Neural progenitor cell (in vitro differentiated cells): ENCODE data around the gene RABEP2. TPM values are rescaled to one million over a fixed set of nuclear protein-coding genes. Genes with fewer than 3 reads are reported as not detected.
"Not testable (repeated sequence)": the region's sequence is repeated elsewhere in the genome, so short reads cannot be mapped to it uniquely, and the experiment has no call there.

Source experiments
- DNase-seq: peaks from one replicate; pipeline ENCODE4 v3.0.0-alpha.2; 2016; ENCODE audit warnings: low spot score
- H2AFZ ChIP-seq: fragments of 200-600 bp; sonication (generic); replicated peaks from 2 replicates; pipeline ENCODE4 v1.6.1; 2016; ENCODE audit warnings: antibody characterized with exemption
- H3F3A ChIP-seq: fragments of 200-600 bp; sonication (generic); 2 replicates; pipeline ENCODE4 v1.6.1; 2016; ENCODE audit warnings: antibody characterized with exemption, low read depth
- H3K27ac ChIP-seq: fragments of 200-600 bp; sonication (generic); 2 replicates; pipeline ENCODE4 v1.5.1; 2016; ENCODE audit warnings: mild to moderate bottlenecking
- H3K27me3 ChIP-seq: fragments of 200-600 bp; sonication (generic); 2 replicates; pipeline ENCODE4 v1.6.1; 2016; ENCODE audit warnings: mild to moderate bottlenecking, moderate library complexity
- H3K36me3 ChIP-seq: fragments of 200-600 bp; sonication (generic); 2 replicates; pipeline ENCODE4 v1.5.1; 2016
- H3K4me1 ChIP-seq: fragments of 200-600 bp; sonication (generic); 2 replicates; pipeline ENCODE4 v1.6.1; 2016; ENCODE audit warnings: mixed run types
- H3K4me2 ChIP-seq: fragments of 200-600 bp; sonication (generic); 2 replicates; pipeline ENCODE4 v1.6.1; 2016
- H3K4me3 ChIP-seq: fragments of 200-600 bp; sonication (generic); 2 replicates; pipeline ENCODE4 v1.5.1; 2016
- H3K79me2 ChIP-seq: fragments of 200-600 bp; sonication (generic); 2 replicates; pipeline ENCODE4 v1.6.1; 2016; ENCODE audit warnings: low read depth
- H3K9ac ChIP-seq: fragments of 200-600 bp; sonication (generic); 2 replicates; pipeline ENCODE4 v1.6.1; 2016
- H3K9me3 ChIP-seq: fragments of 200-600 bp; sonication (generic); 2 replicates; pipeline ENCODE4 v1.5.1; 2016; ENCODE audit warnings: low read depth
- H4K20me1 ChIP-seq: fragments of 200-600 bp; sonication (generic); 2 replicates; pipeline ENCODE4 v1.6.1; 2016; ENCODE audit warnings: low read depth
- H3K27ac Mint-ChIP-seq: 3 replicates; pipeline ENCODE4 v1.8.0; 2021; ENCODE audit warnings: mixed read lengths
- H3K27me3 Mint-ChIP-seq: 2 replicates; pipeline ENCODE4 v1.8.0; 2022; ENCODE audit warnings: low read depth, mild to moderate bottlenecking, inconsistent platforms, moderate library complexity, mixed read lengths; ENCODE audit not compliant: insufficient read depth
- H3K36me3 Mint-ChIP-seq: 3 replicates; pipeline ENCODE4 v1.8.0; 2021; ENCODE audit warnings: mixed read lengths
- H3K4me1 Mint-ChIP-seq: 3 replicates; pipeline ENCODE4 v1.8.0; 2021; ENCODE audit warnings: mixed read lengths
- H3K4me3 Mint-ChIP-seq: 3 replicates; pipeline ENCODE4 v1.8.0; 2021; ENCODE audit warnings: mild to moderate bottlenecking, moderate library complexity, mixed read lengths
- H3K9me3 Mint-ChIP-seq: 3 replicates; pipeline ENCODE4 v1.8.0; 2020; ENCODE audit warnings: mixed read lengths
- EZH2 ChIP-seq: fragments of 200-600 bp; sonication (generic); IDR thresholded peaks from 2 replicates; pipeline ENCODE4 v1.6.1; 2017; ENCODE audit warnings: antibody characterized with exemption, mild to moderate bottlenecking, moderate library complexity
- EZH2phosphoT487 ChIP-seq: fragments of 200-600 bp; sonication (generic); IDR thresholded peaks from 2 replicates; pipeline ENCODE4 v1.6.1; 2017; ENCODE audit warnings: antibody characterized with exemption
- total RNA-seq: library from RNA; depleted of rRNA; stranded (reverse); fragments of >200 nt; gene quantifications from 2 replicates; pipeline ENCODE4 v1.2.3, GENCODE V29; 2015; ENCODE audit warnings: low replicate concordance
- TF ChIP-seq, protein P1 (sequence below): fragments of 200-600 bp; sonication (generic); IDR thresholded peaks from 2 replicates; pipeline ENCODE4 v1.5.1; 2017; ENCODE audit warnings: antibody characterized with exemption, mild to moderate bottlenecking

RABEP2 gene, protein sequence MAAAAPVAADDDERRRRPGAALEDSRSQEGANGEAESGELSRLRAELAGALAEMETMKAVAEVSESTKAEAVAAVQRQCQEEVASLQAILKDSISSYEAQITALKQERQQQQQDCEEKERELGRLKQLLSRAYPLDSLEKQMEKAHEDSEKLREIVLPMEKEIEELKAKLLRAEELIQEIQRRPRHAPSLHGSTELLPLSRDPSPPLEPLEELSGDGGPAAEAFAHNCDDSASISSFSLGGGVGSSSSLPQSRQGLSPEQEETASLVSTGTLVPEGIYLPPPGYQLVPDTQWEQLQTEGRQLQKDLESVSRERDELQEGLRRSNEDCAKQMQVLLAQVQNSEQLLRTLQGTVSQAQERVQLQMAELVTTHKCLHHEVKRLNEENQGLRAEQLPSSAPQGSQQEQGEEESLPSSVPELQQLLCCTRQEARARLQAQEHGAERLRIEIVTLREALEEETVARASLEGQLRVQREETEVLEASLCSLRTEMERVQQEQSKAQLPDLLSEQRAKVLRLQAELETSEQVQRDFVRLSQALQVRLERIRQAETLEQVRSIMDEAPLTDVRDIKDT
- total RNA-seq, result 9.1 and 22.0 TPM in 2 replicates

DNA sequence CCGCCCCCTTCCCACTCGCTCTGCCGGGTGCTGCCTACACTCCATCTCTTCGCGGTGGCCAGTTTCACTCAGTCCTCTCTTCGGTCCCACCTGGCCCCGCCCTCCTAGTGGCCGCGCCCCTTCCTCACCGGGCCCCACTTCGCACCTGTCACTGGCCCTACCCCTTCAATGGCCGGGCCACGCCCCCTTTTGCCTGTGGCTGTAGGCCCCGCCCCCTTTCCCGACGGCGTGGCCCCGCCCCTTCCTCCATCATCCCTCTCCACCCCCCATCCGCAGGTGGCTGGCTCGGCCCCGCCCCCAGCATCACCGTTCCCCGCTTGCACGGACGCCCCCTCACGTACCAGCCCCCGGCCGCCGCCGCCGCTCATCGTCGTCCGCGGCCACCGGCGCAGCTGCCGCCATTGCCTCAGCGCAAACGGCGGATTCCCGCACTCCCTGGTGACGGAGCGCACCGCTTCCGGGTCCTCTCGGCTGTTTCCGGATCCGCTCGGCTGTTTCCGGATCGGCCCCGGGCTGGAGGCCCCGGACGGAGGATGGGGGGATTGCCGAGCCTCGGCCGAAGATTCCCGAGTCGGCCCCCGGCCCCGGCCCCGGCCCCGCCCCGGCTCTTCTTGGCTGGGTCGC is at the start of gene RABEP2:
RABEP2 (minus strand) TSS at position 477 of the 624 bp plus-strand sequence; CDS start at position 402, 75 bp downstream.
- Histone ChIP-seq H3K9ac (peak within 1 kb of the TSS; percentile 69), H3K36me3 (no peaks in the 10 kb centered on the region), H3K9me3 (no peaks in the 10 kb centered on the region), H3K27me3 (no peaks in the 10 kb centered on the region), H3K4me3 (peak within 1 kb of the TSS; percentile 69), H3F3A (peaks cover 32% of the 10 kb centered on the region), H3K4me2 (peak within 1 kb of the TSS; percentile 84), H3K27ac (peak within 1 kb of the TSS; percentile 59), H3K4me1 (no peaks in the 10 kb centered on the region), H2AFZ (peak within 1 kb of the TSS; percentile 92), H3K79me2 (no peaks in the 10 kb centered on the region), H4K20me1 (no peaks in the 10 kb centered on the region)
- TF ChIP-seq EZH2, result no peak
- no peak for TF ChIP-seq EZH2phosphoT487
- TF ChIP-seq, protein P1, sequence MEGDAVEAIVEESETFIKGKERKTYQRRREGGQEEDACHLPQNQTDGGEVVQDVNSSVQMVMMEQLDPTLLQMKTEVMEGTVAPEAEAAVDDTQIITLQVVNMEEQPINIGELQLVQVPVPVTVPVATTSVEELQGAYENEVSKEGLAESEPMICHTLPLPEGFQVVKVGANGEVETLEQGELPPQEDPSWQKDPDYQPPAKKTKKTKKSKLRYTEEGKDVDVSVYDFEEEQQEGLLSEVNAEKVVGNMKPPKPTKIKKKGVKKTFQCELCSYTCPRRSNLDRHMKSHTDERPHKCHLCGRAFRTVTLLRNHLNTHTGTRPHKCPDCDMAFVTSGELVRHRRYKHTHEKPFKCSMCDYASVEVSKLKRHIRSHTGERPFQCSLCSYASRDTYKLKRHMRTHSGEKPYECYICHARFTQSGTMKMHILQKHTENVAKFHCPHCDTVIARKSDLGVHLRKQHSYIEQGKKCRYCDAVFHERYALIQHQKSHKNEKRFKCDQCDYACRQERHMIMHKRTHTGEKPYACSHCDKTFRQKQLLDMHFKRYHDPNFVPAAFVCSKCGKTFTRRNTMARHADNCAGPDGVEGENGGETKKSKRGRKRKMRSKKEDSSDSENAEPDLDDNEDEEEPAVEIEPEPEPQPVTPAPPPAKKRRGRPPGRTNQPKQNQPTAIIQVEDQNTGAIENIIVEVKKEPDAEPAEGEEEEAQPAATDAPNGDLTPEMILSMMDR, result no peak
- Mint-ChIP-seq H3K4me1 (peaks cover 13% of the 10 kb centered on the region), H3K36me3 (no peaks in the 10 kb centered on the region), H3K4me3 (peak within 1 kb of the TSS; percentile 93), H3K9me3 (no peaks in the 10 kb centered on the region), H3K27me3 (peaks cover 4% of the 10 kb centered on the region), H3K27ac (peak within 1 kb of the TSS; percentile 93)
- peak; percentile 96 for DNase-seq

DNA sequence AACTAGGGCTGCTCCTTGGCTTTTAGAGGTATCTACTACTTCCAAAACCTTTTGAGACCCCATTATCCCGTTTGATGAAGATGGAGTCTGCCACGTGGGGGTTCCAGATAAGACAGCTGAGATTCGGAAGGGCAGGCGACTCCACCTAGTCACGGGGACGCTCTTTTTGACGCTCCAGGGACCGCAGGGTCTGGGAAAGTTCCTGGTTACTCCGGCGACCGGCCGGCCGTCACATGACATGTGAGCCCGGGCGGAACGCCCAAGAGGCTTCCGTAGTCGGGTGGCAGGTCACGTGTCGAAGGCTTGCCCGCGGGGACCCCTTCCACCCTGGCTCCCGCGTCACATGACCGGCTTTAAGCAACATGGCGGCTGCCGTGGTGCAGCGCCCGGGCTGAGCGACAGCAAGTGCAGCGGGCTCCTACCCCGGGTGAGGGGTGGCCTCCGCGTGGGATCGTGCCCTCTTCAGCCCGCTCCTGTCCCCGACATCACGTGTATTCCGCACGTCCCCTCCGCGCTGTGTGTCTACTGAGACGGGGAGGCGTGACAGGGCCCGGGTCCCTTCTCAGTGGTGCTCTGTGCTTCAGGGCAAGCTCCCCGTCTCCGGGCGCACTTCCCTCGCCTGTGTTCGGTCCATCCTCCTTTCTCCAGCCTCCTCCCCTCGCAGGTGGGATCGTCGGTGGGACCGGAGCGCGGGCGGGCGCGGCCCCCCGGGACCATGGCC is 49.6 kb upstream of the RABEP2 start, which contains the start of gene SPNS1:
SPNS1 (plus strand) TSS at position 342 of the 721 bp plus-strand sequence; CDS start at position 716, 374 bp downstream.
- peaks cover 2% of the 10 kb centered on the region for H3K27me3 Mint-ChIP-seq
- H3K9me3 Mint-ChIP-seq, result no peaks in the 10 kb centered on the region
- H3K4me2 ChIP-seq, result peak within 1 kb of the TSS; percentile 86
- peaks cover 11% of the 10 kb centered on the region for H3K4me1 Mint-ChIP-seq
- H3K27me3 ChIP-seq, result no peaks in the 10 kb centered on the region
- H3K4me1 ChIP-seq, result peaks cover 5% of the 10 kb centered on the region
- H3K9me3 ChIP-seq, result no peaks in the 10 kb centered on the region
- H4K20me1 ChIP-seq, result no peaks in the 10 kb centered on the region
- H3K36me3 Mint-ChIP-seq, result peaks cover 2% of the 10 kb centered on the region
- peak within 1 kb of the TSS; percentile 87 for H3K27ac Mint-ChIP-seq
- H3K4me3 Mint-ChIP-seq, result peak within 1 kb of the TSS; percentile 95
- no peaks in the 10 kb centered on the region for H3K36me3 ChIP-seq
- H3K4me3 ChIP-seq, result peak within 1 kb of the TSS; percentile 87
- H3K27ac ChIP-seq, result peak within 1 kb of the TSS; percentile 91
- peak within 1 kb of the TSS; percentile 84 for H3K9ac ChIP-seq
- TF ChIP-seq EZH2phosphoT487, result no peak
- no peak for TF ChIP-seq EZH2
- TF ChIP-seq, protein P1, result no peak
- peak; percentile 99 for DNase-seq
- H3K79me2 ChIP-seq, result peaks cover 12% of the 10 kb centered on the region
- H2AFZ ChIP-seq, result peak within 1 kb of the TSS; percentile 92
- H3F3A ChIP-seq, result peaks cover 8% of the 10 kb centered on the region

DNA sequence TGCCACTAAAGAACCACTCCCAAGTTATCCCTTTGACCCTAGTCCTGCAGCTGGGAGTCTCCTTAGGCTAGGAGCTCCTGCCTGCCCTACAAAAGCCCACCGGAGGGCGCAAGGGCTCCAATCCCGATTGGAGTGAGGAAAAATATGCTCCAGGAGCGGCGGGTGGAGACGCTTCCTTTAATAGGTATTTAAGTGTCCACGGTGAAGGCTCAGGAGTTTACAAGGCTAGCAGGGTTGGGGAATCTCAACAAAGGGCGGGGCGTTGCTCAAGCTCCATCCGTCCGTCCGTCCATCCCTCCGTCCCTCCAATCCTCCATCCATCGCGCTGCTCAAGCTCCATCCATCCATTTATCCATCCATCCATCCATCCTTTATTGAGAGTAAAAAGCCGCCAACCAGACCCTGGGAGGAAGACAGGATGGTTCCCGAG is 49.0 kb upstream of the RABEP2 start:
- Histone ChIP-seq H2AFZ (peak overlapping the region; percentile 92), H3K4me2 (peak overlapping the region; percentile 86), H3K9me3 (no peaks in the 10 kb centered on the region), H3K79me2 (peaks cover 12% of the 10 kb centered on the region), H3K27ac (peak overlapping the region; percentile 91), H3K27me3 (no peaks in the 10 kb centered on the region), H3F3A (peaks cover 8% of the 10 kb centered on the region), H3K9ac (peak overlapping the region; percentile 61), H3K4me3 (peak overlapping the region; percentile 87), H3K36me3 (no peaks in the 10 kb centered on the region), H4K20me1 (no peaks in the 10 kb centered on the region), H3K4me1 (peaks cover 5% of the 10 kb centered on the region)
- TF ChIP-seq, protein P1, result peak; percentile 83
- TF ChIP-seq EZH2phosphoT487, result no peak
- H3K27ac Mint-ChIP-seq, result peak overlapping the region; percentile 87
- peaks cover 2% of the 10 kb centered on the region for H3K27me3 Mint-ChIP-seq
- peaks cover 11% of the 10 kb centered on the region for H3K4me1 Mint-ChIP-seq
- peaks cover 2% of the 10 kb centered on the region for H3K36me3 Mint-ChIP-seq
- H3K9me3 Mint-ChIP-seq, result no peaks in the 10 kb centered on the region
- peak overlapping the region; percentile 95 for H3K4me3 Mint-ChIP-seq
- peak; percentile 88 for DNase-seq

DNA sequence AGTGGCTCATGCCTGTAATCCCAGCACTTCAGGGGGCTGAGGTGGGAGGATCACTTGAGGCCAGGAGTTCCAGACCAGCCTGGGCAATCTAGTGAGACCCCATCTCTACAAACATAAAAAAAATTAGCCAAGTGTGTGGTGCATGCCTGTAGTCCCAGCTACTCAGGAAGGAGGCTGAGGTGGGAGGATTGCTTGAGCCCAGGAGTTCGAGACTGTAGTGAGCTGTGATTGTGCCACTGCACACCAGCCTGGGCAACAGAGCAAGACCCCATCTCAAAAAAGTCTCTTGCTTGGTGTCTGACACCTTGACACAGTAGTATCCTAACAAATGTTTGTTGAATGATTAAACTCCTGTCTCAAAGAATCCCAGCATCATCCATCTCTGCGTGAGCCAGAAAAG is 44.7 kb upstream of the RABEP2 start:
- H3K4me3 ChIP-seq, H3F3A ChIP-seq, H3K27ac Mint-ChIP-seq, H3K27me3 ChIP-seq, H3K9ac ChIP-seq, H3K4me2 ChIP-seq, DNase-seq, H3K4me1 ChIP-seq, H2AFZ ChIP-seq, H3K36me3 ChIP-seq, H3K4me3 Mint-ChIP-seq, H3K79me2 ChIP-seq, H3K9me3 Mint-ChIP-seq, H3K27me3 Mint-ChIP-seq, H3K4me1 Mint-ChIP-seq, H3K36me3 Mint-ChIP-seq, H3K27ac ChIP-seq, H4K20me1 ChIP-seq, H3K9me3 ChIP-seq: not testable (repeated sequence)
